ENCODE results near the gene KRTAP5-9. TPM values are rescaled to one million over a fixed set of nuclear protein-coding genes. Genes with fewer than 3 reads are reported as not detected.

KRTAP5-9 gene
- total RNA-seq, 4 donors from 2014 or later = not detected

DNA sequence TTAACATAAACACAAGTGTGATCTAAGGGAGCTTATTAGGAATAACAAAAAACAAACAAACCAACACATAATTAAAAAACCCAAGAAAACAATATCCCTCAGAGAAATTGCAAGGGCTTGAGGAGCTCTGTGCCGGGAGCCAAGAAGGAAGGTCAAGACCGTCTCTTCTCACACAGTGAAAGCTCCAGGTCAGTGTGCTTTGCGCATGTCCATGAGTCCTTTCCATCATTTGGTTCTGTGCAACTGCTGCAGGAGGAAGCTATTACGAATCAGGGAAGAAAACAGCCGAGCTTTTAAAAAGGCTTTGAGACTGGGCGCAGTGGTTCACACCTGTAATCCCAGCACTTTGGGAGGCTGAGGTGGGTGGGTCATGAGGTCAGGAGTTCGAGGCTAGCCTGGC, 5.8 kb upstream of the KRTAP5-9 start:
- H3K9me3 ChIP-seq = peaks cover 0 to 8% (median 0%) of the 10 kb centered on the region in 3 donors
- 73 to 75% methylated on average over 4 to 7 of the region's 7 CpGs for WGBS, 2 donors (ENCODE audit: low coverage in 1 of 2)
- no peak for TF ChIP-seq POLR2A (IDR thresholded peaks at IDR 0.05)
- no peak for TF ChIP-seq EP300 (IDR thresholded peaks at IDR 0.05)
- no peak for TF ChIP-seq POLR2AphosphoS5 (IDR thresholded peaks at IDR 0.05)
- TF ChIP-seq, protein P1, sequence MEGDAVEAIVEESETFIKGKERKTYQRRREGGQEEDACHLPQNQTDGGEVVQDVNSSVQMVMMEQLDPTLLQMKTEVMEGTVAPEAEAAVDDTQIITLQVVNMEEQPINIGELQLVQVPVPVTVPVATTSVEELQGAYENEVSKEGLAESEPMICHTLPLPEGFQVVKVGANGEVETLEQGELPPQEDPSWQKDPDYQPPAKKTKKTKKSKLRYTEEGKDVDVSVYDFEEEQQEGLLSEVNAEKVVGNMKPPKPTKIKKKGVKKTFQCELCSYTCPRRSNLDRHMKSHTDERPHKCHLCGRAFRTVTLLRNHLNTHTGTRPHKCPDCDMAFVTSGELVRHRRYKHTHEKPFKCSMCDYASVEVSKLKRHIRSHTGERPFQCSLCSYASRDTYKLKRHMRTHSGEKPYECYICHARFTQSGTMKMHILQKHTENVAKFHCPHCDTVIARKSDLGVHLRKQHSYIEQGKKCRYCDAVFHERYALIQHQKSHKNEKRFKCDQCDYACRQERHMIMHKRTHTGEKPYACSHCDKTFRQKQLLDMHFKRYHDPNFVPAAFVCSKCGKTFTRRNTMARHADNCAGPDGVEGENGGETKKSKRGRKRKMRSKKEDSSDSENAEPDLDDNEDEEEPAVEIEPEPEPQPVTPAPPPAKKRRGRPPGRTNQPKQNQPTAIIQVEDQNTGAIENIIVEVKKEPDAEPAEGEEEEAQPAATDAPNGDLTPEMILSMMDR (IDR thresholded peaks at IDR 0.05) = no peak

GRCh38 chr11:71542879-71543777, 5.1 kb upstream of the KRTAP5-9 start:
- Histone ChIP-seq H3K27me3 (peaks cover 35% of the 10 kb centered on the region), H3K27ac (no peak overlapping the region), H3K4me1 (no peaks in the 10 kb centered on the region), H3K4me3 (no peak overlapping the region), H3K36me3 (no peaks in the 10 kb centered on the region), H3K9me3 (peaks cover 0 to 8% (median 0%) of the 10 kb centered on the region in 3 donors)
- 59 to 74% methylated on average over 3 to 11 of the region's 15 CpGs for WGBS, 2 donors (ENCODE audit: low coverage in 1 of 2)
- TF ChIP-seq, protein P1 (IDR thresholded peaks at IDR 0.05) = no peak
- no peak for TF ChIP-seq POLR2AphosphoS5 (IDR thresholded peaks at IDR 0.05)
- no peak for TF ChIP-seq EP300 (IDR thresholded peaks at IDR 0.05)
- TF ChIP-seq POLR2A (IDR thresholded peaks at IDR 0.05) = no peak
- no peak for ATAC-seq

More for the DNA sequence above, 5.8 kb upstream of the KRTAP5-9 start:
- H3K27me3 ChIP-seq = peaks cover 28% of the 10 kb centered on the region
- no peaks in the 10 kb centered on the region for H3K4me1 ChIP-seq
- no peak overlapping the region for H3K27ac ChIP-seq
- ATAC-seq = no peak
- H3K36me3 ChIP-seq = no peaks in the 10 kb centered on the region
- H3K4me3 ChIP-seq = no peak overlapping the region

GRCh38 chr11:71543866-71544265, 4.4 kb upstream of the KRTAP5-9 start:
- Histone ChIP-seq H3K9me3 (peaks cover 0 to 8% (median 0%) of the 10 kb centered on the region in 3 donors), H3K36me3 (no peaks in the 10 kb centered on the region), H3K27ac (no peak overlapping the region), H3K27me3 (peaks cover 42% of the 10 kb centered on the region), H3K4me3 (no peak overlapping the region), H3K4me1 (no peaks in the 10 kb centered on the region)
- no peak for TF ChIP-seq POLR2A (IDR thresholded peaks at IDR 0.05)
- TF ChIP-seq POLR2AphosphoS5 (IDR thresholded peaks at IDR 0.05) = no peak
- TF ChIP-seq EP300 (IDR thresholded peaks at IDR 0.05) = no peak
- TF ChIP-seq, protein P1 (IDR thresholded peaks at IDR 0.05) = no peak
- no peak for ATAC-seq
- WGBS, 2 donors (ENCODE audit: low coverage in 1 of 2) = 51 to 80% methylated on average over 2 to 6 of the region's 8 CpGs

- H3K4me3 ChIP-seq = no peak overlapping the region
- peaks cover 0 to 8% (median 0%) of the 10 kb centered on the region in 3 donors for H3K9me3 ChIP-seq
- H3K36me3 ChIP-seq = no peaks in the 10 kb centered on the region
- H3K27me3 ChIP-seq = peaks cover 42% of the 10 kb centered on the region
- H3K4me1 ChIP-seq = no peaks in the 10 kb centered on the region
- ATAC-seq = no peak
- no peak overlapping the region for H3K27ac ChIP-seq
- TF ChIP-seq EP300 (IDR thresholded peaks at IDR 0.05) (no peak), POLR2AphosphoS5 (IDR thresholded peaks at IDR 0.05) (no peak), POLR2A (IDR thresholded peaks at IDR 0.05) (no peak)
- TF ChIP-seq, protein P1 (IDR thresholded peaks at IDR 0.05) = no peak
- 84% methylated on average over 5 to 6 of the region's 6 CpGs for WGBS, 2 donors (ENCODE audit: low coverage in 1 of 2)
Measured at GRCh38 chr11:71544525-71545214, 3.5 kb upstream of the KRTAP5-9 start.
